ENCODE data around the gene PTPRN2. TPM values are rescaled to one million over a fixed set of nuclear protein-coding genes. Genes with fewer than 3 reads are reported as not detected.

PTPRN2 gene
- total and polyA plus RNA-seq, 9 of the 15 experiments (the other 6 are each of a cell fraction or from before 2014, with no cell fraction given): not detected

- no peaks in the 10 kb centered on the region for H3K9me3 ChIP-seq (replicated peaks; ENCODE audit: control insufficient read depth, insufficient read depth, low read depth, low read length)
- intact Hi-C loops (cut with micrococcal nuclease) (no loop called here), in situ Hi-C loops (cut with MboI) (no loop called here)
- 2% methylated on average over 31 of the region's 31 CpGs for WGBS (ENCODE audit: insufficient coverage, low coverage, missing lambda C conversion rate)
- no peak overlapping the region for H3K4me3 ChIP-seq
- FAIRE-seq (no peak), ATAC-seq (no peak), DNase-seq (ENCODE audit: extremely low read depth in 1 of 4, low spot score in 3 of 4) (no peak)
- no peaks in the 10 kb centered on the region for H3K9me1 ChIP-seq (ENCODE audit: control insufficient read depth, insufficient read depth, low read length)
- no peak overlapping the region for H3K27ac ChIP-seq (ENCODE audit: extremely low read depth, low read depth, low read length)
- ChIA-PET POLR2A (interaction anchor here (1.2 to 1.5 kb wide), 2 partner anchors 14 to 15 kb away, joined by 3 to 4 read pairs; no protein-coding TSS in a partner anchor), CTCF (ENCODE audit: low intra/inter-chr PET ratio) (no interaction called here)
- H3K79me2 ChIP-seq (ENCODE audit: control insufficient read depth, insufficient read depth, low read length): no peaks in the 10 kb centered on the region
- peaks cover 29% of the 10 kb centered on the region for H4K20me1 ChIP-seq (replicated peaks; ENCODE audit: control insufficient read depth, insufficient read depth, low read length)
- H3K9ac ChIP-seq (ENCODE audit: insufficient read depth in 1 of 2, low read depth in 2 of 2, low read length in 2 of 2): no peak overlapping the region
- no peaks in the 10 kb centered on the region for H3K4me1 ChIP-seq (replicated peaks in 1 of 2; ENCODE audit: control insufficient read depth in 2 of 2, insufficient read depth in 2 of 2, low read length in 2 of 2)
- H2AFZ ChIP-seq (ENCODE audit: low read depth, low read length): no peak overlapping the region
- no peak overlapping the region for H3K4me2 ChIP-seq (ENCODE audit: insufficient read depth, low read length)
- no TSS peak for BruUV-seq (replicated peaks)
- no peaks in the 10 kb centered on the region for H3K36me3 ChIP-seq (ENCODE audit: control insufficient read depth, insufficient read depth, low read length)
- H3K27me3 ChIP-seq (ENCODE audit: control insufficient read depth in 2 of 2, insufficient read depth in 2 of 2, low read length in 2 of 2): peaks cover 63 to 80% of the 10 kb centered on the region in 2 experiments
- no peak for TF ChIP-seq LARP7 (IDR thresholded peaks at IDR 0.05)
- TF ChIP-seq CSDE1 (IDR thresholded peaks at IDR 0.05): no peak
- TF ChIP-seq MCM2 (IDR thresholded peaks at IDR 0.05; ENCODE audit: low read depth): no peak
- no peak for TF ChIP-seq ZBTB9 (CRISPR knock-in tag; IDR thresholded peaks at IDR 0.05)
- no peak for TF ChIP-seq KDM2B (CRISPR knock-in tag; IDR thresholded peaks at IDR 0.05)
- TF ChIP-seq, protein P1, sequence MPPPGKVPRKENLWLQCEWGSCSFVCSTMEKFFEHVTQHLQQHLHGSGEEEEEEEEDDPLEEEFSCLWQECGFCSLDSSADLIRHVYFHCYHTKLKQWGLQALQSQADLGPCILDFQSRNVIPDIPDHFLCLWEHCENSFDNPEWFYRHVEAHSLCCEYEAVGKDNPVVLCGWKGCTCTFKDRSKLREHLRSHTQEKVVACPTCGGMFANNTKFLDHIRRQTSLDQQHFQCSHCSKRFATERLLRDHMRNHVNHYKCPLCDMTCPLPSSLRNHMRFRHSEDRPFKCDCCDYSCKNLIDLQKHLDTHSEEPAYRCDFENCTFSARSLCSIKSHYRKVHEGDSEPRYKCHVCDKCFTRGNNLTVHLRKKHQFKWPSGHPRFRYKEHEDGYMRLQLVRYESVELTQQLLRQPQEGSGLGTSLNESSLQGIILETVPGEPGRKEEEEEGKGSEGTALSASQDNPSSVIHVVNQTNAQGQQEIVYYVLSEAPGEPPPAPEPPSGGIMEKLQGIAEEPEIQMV (tag; conservative IDR thresholded peaks at IDR 0.05; ENCODE audit: low read depth): no peak
- no peak for TF ChIP-seq SMC3 (conservative IDR thresholded peaks at IDR 0.05; ENCODE audit: insufficient read depth, low read depth, low read length)
- TF ChIP-seq, protein P2, sequence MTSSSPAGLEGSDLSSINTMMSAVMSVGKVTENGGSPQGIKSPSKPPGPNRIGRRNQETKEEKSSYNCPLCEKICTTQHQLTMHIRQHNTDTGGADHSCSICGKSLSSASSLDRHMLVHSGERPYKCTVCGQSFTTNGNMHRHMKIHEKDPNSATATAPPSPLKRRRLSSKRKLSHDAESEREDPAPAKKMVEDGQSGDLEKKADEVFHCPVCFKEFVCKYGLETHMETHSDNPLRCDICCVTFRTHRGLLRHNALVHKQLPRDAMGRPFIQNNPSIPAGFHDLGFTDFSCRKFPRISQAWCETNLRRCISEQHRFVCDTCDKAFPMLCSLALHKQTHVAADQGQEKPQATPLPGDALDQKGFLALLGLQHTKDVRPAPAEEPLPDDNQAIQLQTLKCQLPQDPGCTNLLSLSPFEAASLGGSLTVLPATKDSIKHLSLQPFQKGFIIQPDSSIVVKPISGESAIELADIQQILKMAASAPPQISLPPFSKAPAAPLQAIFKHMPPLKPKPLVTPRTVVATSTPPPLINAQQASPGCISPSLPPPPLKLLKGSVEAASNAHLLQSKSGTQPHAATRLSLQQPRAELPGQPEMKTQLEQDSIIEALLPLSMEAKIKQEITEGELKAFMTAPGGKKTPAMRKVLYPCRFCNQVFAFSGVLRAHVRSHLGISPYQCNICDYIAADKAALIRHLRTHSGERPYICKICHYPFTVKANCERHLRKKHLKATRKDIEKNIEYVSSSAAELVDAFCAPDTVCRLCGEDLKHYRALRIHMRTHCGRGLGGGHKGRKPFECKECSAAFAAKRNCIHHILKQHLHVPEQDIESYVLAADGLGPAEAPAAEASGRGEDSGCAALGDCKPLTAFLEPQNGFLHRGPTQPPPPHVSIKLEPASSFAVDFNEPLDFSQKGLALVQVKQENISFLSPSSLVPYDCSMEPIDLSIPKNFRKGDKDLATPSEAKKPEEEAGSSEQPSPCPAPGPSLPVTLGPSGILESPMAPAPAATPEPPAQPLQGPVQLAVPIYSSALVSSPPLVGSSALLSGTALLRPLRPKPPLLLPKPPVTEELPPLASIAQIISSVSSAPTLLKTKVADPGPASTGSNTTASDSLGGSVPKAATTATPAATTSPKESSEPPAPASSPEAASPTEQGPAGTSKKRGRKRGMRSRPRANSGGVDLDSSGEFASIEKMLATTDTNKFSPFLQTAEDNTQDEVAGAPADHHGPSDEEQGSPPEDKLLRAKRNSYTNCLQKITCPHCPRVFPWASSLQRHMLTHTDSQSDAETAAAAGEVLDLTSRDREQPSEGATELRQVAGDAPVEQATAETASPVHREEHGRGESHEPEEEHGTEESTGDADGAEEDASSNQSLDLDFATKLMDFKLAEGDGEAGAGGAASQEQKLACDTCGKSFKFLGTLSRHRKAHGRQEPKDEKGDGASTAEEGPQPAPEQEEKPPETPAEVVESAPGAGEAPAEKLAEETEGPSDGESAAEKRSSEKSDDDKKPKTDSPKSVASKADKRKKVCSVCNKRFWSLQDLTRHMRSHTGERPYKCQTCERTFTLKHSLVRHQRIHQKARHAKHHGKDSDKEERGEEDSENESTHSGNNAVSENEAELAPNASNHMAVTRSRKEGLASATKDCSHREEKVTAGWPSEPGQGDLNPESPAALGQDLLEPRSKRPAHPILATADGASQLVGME (CRISPR knock-in tag; IDR thresholded peaks at IDR 0.05): no peak
- no peak for TF ChIP-seq BCL6 (CRISPR knock-in tag; IDR thresholded peaks at IDR 0.05)
- no peak for TF ChIP-seq ILF3 (IDR thresholded peaks at IDR 0.05; ENCODE audit: borderline replicate concordance)
Measured at GRCh38 chr7:157863906-157864810, 723.5 kb downstream of the PTPRN2 start.
